ENCODE measurements around the gene KCNJ2.

KCNJ2 gene

DNA sequence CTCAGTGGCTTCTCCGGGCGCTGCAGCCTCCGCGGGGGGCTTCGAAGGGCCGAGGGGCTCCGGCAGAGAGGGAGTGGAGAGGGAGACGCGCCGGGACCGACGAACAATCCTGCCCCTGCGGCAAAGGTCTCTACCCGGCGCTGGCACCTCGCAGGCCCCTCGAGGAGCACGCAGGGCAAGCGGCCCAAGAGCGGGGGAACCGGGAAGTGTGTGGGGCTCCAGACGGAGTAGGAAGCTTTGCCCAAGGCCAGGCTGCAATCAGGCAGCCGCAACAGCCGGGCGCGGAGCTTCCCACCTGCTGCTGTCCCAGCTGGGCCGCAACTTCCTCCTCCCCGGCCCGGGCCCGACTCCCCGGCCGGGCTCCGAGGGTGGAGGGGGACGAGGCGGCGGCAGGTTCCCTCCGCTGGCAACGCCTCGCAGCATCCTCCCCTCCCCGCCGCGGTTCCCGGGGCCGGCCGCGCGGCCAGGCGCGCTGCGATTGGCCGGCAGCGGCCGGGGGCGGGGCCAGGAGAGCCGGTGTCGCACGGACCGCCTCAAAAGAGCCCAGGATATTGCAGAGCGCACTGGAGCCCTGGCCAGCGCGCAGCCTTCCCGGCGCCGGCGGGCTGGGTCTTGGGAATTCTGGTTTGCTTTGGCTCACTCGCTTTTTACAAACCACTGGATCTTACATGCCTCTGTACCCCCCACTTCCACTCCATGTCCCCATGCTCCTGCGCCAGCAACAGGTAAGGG lies at the start of gene KCNJ2:
TSS of gene KCNJ2 (plus strand) at position 556 of the 732 bp plus-strand sequence. CDS start 5,508 bp downstream, outside the sequence.
- DNase-seq (ENCODE audit: low read depth in 2 of 2), result peak; percentile 42 to 49

DNA sequence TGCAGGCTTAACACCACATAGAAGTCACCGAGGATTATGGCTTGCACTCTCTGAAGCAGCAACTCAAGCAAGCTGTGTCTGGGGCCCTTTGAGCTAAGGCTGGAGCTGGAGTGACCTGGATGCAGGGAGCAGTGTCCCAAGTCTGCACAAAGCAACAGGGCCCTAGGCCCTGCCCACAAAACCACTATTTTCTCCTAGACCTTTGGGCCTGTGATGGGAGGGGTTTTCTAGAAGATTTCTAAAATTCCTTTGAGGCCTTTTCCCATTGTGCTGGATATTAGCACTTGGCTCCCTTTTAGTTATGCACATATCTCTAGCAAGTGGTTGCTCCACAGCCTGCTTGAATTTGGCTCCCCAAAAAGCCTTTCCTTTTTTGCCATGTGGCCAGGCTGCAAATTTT lies 49.8 kb upstream of the KCNJ2 start:
- DNase-seq (ENCODE audit: low read depth in 2 of 2), result no peak

DNA sequence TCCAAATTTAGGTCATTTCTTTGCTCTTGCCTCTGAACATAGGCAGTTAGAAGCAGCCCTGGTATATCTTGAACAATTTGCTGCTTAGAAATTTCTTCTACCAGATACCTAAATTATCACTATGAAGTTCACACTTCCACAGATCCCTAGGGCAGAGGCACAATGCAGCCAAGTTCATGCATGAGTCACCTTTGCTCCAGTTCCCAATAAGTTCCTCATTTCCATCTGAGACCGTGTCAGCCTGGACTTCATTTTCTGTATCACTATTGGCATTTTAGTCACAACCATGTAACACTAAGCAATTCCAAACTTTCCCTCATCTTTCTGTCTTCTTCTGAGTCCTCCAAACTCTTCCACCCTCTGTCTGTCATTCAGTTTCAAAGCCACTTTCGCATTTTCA lies 49.3 kb upstream of the KCNJ2 start:
- no peak for DNase-seq (ENCODE audit: low read depth in 2 of 2)

DNA sequence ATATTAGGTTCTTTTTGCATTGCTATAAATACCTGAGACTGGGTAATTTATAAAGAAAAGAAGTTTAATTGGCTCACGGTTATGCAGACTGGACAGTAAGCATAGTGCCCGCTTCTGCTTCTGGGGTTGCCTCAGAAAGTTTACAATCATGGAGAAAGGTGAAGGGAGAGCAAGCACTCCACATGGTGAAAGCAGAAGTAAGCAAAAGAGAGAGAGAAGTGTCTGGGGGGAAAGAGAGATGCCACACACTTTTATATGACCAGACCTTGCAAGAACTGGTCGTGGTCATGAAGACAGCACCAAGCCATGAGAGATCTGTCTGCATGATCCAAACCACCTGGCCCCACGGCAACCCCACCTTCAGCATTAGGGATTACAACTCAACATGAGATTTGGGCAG lies 48.9 kb upstream of the KCNJ2 start:
- DNase-seq (ENCODE audit: low read depth in 2 of 2), result no peak

DNA sequence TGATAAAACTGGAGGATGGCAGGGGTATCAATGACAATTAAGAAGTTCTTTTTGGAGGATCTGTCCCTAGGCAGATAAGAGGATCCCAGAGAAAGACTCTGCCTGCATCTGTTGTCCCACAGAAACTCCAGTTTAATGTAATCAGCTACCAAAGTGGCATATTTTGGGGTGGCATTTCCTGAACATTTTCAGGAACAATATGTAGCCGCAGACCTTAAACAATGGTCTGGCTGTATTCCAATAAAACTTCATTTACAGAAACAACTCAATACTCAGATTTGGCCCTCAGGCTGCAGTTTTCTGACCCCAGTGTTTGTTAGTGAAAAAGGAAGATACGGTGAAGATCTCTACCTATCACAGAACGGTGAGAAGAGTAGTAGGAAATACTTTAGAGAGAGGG lies 48.2 kb upstream of the KCNJ2 start:
- no peak for DNase-seq (ENCODE audit: low read depth in 2 of 2)

DNA sequence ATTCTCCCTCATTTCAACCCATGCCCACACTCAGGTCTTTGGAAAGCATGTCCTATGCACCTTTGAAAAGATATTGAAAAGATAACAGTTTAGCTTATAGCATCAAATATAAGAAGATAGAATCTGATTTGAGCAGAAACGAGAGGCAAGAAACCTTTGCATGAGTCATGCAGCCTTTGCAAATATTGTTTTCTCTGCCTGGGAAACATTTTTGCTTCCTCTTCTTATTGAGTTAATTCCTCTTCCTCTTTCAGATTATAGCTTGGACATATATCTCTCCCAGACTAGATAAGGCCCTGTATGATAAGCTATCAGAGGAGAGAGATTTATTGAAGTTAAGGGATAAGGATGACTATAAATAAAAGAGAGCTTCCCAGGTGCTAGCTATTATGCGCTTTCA lies 46.1 kb upstream of the KCNJ2 start:
- DNase-seq (ENCODE audit: low read depth in 2 of 2), result no peak

DNA sequence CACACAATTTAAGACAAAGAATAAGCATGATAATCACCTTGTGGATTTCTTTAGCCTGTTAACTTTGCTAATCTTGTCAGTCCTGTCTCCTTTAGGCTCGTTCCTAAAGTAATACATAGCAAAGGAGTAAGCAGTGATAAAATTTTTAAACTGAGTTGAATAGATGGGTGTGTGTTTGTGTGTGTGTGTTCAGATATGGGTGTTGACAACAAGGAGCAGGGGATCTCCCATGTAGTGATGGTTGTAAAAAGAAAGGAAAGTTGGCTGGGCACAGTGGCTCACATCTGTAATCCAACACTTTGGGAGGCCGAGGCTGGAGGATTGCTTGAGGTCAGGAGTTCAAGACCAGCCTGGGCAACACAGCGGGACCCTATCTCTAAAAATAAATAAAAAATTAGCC lies 44.6 kb upstream of the KCNJ2 start:
- no peak for DNase-seq (ENCODE audit: low read depth in 2 of 2)

DNA sequence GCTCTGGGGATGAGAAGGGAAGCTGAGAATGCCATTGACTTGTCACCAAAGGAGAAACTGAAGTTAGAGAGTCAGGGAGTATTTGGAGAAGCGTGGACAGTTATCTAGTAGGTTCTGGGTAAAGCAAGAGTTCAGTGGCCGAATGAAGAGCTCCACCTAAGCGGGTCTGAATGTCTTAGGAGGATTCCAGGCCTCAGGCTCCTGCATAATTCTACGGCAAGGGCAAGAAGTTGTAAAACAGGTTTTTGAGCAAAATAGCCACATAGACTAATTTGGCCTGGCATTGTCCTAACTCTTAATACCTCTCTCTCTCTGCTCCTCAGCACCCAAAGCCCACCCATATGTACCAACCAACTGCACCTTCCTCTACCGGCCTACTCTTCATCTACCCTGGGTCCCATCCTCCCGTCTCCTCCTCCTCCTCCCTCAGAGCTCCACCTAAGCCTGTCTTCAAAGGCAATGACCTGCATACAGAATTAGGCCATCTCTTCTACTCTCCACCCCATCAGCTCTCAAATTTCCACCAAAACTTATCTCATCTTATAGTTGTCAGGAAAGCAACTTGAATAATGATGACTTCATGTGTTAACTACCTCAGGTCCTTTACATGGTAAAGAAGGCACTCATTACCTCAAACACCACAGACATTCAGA lies 42.0 kb upstream of the KCNJ2 start:
- DNase-seq (ENCODE audit: low read depth in 2 of 2), result no peak

DNA sequence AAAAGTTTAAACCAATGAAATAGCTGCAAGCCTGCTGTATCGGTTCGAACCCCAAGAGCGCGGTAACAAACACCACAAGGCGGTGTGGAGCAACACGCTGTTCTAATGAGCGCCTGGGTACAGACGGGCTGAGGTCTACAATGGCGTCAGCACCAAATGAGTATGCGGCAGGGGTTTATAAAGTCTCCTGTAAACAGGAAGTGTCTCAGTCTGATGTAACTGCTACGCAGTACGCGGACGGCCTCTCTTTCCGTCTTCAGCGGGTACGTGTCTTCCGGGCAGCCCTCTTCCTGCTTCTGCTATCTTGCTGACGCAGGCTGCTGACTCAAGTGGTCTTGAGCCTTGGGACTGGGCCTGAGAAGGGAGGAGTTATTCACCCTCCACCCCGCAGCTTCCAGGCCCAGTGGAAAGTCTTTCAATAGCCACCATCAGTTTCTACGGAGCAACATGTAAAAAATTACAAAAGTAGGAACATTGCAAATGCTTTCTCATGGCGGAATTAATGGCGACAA lies 40.5 kb upstream of the KCNJ2 start:
- no peak for DNase-seq (ENCODE audit: low read depth in 2 of 2)

DNA sequence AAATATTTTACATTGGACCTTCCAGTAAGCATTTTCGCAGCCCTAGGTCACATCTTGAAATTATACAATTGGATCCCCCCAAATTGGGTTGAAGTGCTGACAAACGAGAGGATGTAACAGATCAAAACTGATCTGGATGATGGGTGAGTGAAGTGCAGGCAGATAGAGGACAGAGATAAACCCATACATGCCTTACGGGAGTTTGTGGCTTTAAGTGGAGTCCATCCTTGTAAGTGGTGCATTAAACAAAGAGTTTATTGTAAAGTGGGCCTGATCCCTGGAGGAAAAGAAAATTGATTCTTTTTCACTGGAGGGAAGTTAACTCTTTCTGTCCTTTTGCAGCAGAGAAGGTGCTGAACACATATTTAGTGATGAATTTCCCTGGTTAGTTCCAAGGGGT lies 39.0 kb upstream of the KCNJ2 start:
- no peak for DNase-seq (ENCODE audit: low read depth in 2 of 2)

DNA sequence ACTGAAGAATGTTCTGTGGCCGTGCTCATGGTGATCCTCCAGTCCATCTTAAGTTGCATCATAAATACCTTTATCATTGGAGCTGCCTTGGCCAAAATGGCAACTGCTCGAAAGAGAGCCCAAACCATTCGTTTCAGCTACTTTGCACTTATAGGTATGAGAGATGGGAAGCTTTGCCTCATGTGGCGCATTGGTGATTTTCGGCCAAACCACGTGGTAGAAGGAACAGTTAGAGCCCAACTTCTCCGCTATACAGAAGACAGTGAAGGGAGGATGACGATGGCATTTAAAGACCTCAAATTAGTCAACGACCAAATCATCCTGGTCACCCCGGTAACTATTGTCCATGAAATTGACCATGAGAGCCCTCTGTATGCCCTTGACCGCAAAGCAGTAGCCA lies 36.8 kb upstream of the KCNJ2 start:
- DNase-seq (ENCODE audit: low read depth in 2 of 2), result no peak

DNA sequence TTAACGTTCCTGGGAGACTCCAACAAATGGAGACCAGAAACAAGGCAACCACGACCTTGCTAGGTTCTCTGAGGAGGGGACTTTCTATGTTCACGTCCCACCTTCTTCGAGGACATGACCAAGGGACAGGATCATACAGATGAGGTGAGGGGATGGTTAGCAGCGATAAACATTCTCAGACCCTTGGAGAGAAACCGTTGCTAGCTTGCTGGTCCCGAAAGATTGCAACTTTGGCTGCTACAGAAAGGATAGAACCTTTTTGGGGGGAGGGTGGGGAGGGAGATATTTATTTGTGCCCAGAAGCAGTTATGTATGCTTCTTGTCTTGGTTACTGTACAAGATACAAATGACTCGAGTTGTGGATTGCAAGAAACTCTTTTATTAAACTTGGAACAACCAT lies 35.3 kb upstream of the KCNJ2 start:
- DNase-seq (ENCODE audit: low read depth in 2 of 2), result no peak

DNA sequence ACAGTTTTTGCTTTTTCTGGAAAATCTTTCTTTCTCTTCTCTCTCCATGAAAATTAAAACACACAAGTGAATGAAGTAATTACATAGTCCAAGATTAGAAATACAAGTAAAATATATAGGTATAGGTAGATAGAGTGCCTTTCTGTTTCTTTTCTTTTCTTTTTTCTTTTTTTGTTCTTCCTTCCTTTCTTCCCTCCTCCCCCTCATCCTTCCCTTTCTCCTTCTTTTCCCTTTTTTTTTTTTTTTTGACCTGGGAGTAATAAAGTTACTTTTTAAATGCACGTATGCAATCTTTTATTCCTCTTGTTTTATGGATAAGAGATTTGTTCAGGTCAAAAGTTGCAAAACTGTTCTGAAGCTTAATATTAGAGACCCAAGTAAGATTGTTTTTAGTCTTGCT lies 34.6 kb upstream of the KCNJ2 start:
- no peak for DNase-seq (ENCODE audit: low read depth in 2 of 2)

DNA sequence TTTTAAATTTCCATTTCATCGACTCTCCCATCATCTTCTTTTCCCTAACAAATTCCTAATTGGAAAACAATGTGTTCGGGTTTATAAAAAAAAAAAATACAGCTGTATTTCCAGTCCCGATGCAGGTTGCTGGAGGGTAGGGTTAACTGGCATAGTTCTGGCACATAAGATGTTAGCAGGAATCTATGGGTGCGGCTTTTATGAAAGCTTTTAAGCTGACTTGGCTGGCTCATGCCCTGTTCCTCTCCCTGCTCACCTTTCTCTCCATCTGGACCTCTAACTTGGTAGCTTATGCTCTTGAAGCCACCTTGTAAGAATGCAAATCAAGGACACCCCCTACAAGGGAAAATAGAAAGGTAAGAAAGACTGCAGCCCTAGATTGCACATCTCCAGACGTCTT lies 33.2 kb upstream of the KCNJ2 start:
- no peak for DNase-seq (ENCODE audit: low read depth in 2 of 2)

DNA sequence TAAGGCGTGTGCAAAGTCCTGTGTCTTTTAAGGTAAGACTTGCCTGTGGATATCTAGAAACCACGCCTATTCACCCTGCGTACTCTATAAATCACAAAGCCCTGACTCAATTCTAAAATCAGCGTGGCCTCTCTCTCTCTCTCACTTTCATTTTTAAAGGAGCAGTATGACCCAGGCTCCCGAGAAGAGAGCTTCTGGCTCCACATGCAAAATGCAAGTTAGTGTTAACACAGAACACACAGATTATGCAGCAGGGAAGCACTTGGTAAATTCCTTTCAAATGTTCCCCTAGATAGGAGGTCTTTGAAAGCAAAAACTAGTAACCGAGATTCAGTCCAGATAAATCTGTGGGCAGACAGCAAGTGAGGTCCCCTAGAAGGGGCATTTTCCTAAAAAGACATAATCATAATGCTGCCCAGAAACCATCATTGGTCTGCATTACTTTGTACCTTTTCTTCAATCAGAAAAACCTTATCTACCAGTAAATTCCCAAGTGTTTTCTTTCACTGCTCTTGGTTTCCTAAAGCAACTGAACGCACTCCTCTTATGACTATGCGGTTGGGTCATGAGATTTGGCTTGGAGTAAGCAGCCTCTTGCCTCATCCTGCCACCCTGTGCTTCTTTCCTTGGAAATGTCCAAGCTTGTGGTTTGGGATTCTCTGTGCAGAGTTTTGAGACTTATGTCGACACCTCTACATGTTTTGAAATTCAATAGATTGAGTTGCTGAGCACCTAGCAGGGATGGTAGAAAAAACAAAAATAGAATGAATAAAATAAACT lies 31.7 kb upstream of the KCNJ2 start:
- DNase-seq (ENCODE audit: low read depth in 2 of 2), result peak in 1 of 2 donors; percentile 19

DNA sequence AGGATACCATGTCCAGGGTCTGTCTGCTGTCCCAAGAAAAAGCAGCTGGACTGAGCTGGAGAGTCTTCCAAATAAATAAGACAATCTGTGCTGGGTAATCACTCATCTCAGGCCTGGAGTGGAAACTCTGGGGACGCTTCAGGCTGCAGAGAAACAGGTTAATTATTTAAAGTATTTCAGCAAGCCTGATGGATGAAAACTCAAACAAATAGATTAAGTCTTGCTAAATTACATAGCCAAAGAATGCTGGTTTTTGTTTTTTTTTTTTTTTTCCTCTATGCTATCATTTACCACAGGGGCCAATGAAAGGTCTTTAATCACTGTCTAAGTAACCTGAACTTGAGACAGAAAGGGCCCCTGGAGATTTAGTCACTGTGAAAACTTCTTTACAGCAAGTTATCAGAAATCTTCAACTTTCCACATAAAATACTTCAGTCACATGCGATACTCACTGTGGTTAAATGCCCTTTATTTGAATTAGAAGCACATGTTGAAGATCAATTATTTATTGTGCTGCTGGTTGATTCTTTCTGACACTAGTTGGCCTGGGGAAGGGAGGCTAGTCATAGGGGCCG lies 31.0 kb upstream of the KCNJ2 start:
- no peak for DNase-seq (ENCODE audit: low read depth in 2 of 2)

DNA sequence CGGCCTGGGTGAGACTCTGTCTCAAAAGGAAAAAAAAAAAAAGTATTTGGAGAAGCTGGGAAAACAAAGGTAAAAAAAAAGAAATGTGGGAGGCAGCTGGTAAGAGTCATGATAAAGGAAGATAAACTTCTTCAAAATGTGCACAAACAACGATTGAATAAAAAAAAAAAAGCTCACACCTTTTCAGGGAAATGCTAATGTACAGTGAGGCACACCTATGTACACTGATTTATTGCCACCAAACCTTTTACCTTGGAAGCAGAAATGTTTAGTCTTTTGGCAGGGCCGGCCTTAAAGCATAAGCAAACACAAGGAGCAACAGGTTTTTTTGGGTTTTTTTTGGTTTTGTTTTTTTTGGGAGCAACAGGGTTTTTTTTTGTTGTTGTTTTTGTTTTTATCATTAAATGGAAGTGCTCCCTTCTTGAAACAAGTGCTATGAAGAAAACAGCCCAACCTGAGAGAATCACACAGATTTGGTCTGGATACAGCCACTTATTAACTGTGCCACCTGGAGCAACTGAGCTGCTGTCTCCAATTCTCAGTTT lies 29.8 kb upstream of the KCNJ2 start:
- DNase-seq (ENCODE audit: low read depth in 2 of 2), result no peak

DNA sequence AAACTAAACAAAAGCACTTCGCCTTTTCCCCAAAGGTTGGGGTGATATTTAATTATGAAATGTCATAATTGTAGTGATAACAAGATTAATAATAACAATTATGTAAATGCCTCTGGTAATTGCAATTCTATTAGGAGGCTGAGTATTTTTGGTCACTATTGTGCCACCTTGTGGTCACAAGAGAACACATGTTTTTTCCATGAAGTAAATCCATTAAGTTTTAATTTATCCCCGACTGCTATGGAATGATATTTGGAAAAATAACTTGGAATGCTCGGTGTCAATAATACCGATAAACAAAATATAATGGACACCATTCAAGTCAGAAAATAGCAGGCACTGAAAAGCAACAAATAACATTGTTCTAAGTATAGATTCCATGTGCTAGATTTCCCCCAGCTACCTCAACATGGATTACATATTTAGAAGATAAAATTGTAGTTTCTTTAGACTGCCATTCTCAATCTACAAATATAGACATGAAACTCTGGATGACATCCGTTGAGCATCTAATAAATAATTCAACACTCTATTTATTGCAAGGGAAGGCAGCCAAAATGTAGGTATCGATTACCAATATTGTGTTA lies 25.0 kb upstream of the KCNJ2 start:
- DNase-seq (ENCODE audit: low read depth in 2 of 2), result no peak

DNA sequence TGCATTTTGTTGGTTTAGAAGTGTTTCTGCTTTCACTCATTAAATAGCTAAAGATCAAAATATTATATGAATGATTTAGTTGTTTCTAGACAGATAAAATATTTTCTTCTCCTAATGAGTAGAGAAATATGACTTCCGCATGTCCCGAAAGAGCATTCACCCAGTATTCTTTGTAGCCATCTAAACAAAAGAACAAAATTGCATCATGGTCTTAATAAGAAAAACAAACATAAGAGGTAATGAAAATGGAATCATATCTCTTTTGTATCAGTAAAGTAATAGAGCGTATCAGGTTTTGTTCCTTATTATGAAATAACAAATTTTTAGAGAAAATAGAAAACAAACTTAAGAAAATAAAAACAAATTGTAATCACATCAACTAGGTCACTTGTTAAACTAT lies 16.1 kb upstream of the KCNJ2 start:
- DNase-seq (ENCODE audit: low read depth in 2 of 2), result no peak

DNA sequence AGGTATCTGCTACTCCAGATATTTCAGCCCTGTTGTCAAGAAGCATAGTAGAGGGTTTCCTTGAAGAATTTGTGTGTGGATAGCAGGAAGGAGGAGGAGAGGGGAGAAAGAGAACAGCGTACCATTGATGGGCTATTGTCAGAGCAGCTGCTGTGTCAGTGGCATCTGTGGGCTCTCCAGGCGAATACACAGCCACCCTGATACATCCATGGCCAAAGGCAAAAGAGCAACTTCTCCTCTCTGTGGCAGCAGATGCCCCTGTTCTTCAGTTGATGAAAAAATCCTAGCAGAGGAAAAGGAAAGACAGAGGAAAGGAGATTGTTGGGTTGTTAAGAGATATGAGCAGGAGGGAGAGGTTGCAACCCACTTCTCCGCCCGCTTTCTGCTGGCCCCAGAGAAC lies 12.2 kb upstream of the KCNJ2 start:
- no peak for DNase-seq (ENCODE audit: low read depth in 2 of 2)

DNA sequence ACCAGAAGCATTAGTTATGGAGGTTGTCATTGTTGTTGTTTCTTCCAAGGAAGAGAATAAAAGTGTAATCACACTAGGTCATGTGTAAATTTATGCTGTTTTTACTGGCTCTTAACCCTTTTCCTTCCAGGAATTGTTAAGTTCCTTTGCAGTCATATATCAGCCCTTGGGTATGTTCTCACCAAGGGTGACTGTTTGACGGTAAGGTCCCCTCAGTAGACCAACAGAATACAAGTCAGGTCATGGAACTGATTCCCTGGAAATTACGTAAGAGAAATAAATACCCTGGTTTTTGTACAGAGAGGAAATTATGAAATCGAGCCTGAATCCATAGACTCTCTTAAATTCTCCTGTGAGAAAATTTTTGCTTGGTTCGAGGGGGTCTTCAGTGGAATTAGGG lies 11.2 kb upstream of the KCNJ2 start:
- no peak for DNase-seq (ENCODE audit: low read depth in 2 of 2)

DNA sequence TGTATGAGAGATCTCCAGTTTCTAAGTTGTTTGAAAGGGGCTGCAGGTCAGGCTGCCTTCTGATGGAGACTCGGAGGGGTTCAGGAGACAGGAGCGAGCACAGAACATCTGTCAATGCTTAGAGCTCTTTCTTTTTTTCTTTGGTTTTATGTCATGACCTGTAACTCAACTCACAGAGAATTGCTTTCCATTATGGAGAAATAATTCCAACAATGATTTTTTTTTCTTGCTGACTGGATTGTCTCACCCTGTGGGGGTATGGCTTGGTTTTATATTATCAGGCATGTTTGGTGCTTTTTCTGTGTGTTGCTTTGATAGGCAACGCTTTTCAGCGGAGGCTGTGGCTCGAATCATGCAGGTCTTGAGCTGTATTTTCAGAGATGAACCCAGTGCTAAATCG lies 10.7 kb upstream of the KCNJ2 start:
- DNase-seq (ENCODE audit: low read depth in 2 of 2), result no peak
